ENCODE data around the gene ACAD10.
"Not testable (repeated sequence)": the region's sequence is repeated elsewhere in the genome, so short reads cannot be mapped to it uniquely, and the experiment has no call there.

ACAD10 gene

GRCh38 chr12:111758120-111758561, 72.3 kb downstream of the ACAD10 start:
- no peak overlapping the region for H3K4me3 ChIP-seq (ENCODE audit: low read depth, low read length)
- TF ChIP-seq CTCF (conservative IDR thresholded peaks at IDR 0.05; ENCODE audit: low read depth, low read length) = no peak
- no peak for DNase-seq (ENCODE audit: low read depth)

- no peak for DNase-seq (ENCODE audit: low read depth)
- no peak overlapping the region for H3K4me3 ChIP-seq (ENCODE audit: low read depth, low read length)
- TF ChIP-seq CTCF (conservative IDR thresholded peaks at IDR 0.05; ENCODE audit: low read depth, low read length) = no peak
Observed at GRCh38 chr12:111759271-111759670, 73.4 kb downstream of the ACAD10 start.

GRCh38 chr12:111759991-111760390, 74.1 kb downstream of the ACAD10 start:
- no peak for DNase-seq (ENCODE audit: low read depth)
- no peak overlapping the region for H3K4me3 ChIP-seq (ENCODE audit: low read depth, low read length)
- TF ChIP-seq CTCF (conservative IDR thresholded peaks at IDR 0.05; ENCODE audit: low read depth, low read length) = no peak

GRCh38 chr12:111761099-111761498, 75.2 kb downstream of the ACAD10 start:
- H3K4me3 ChIP-seq (ENCODE audit: low read depth, low read length) = no peak overlapping the region
- no peak for DNase-seq (ENCODE audit: low read depth)
- no peak for TF ChIP-seq CTCF (conservative IDR thresholded peaks at IDR 0.05; ENCODE audit: low read depth, low read length)

- DNase-seq (ENCODE audit: low read depth) = no peak
- no peak overlapping the region for H3K4me3 ChIP-seq (ENCODE audit: low read depth, low read length)
- TF ChIP-seq CTCF (conservative IDR thresholded peaks at IDR 0.05; ENCODE audit: low read depth, low read length) = no peak
Observed at GRCh38 chr12:111761706-111762105, 75.9 kb downstream of the ACAD10 start.

GRCh38 chr12:111763552-111763951, 77.7 kb downstream of the ACAD10 start:
- not testable (repeated sequence) for DNase-seq (ENCODE audit: low read depth); H3K4me3 ChIP-seq (ENCODE audit: low read depth, low read length)

GRCh38 chr12:111764120-111764821, 78.4 kb downstream of the ACAD10 start:
- TF ChIP-seq CTCF (conservative IDR thresholded peaks at IDR 0.05; ENCODE audit: low read depth, low read length) = no peak
- H3K4me3 ChIP-seq (ENCODE audit: low read depth, low read length) = no peak overlapping the region
- no peak for DNase-seq (ENCODE audit: low read depth)

Data from choroid plexus epithelial cell (primary cell).